Glutamatergic neuron (in vitro differentiated cells): Measurements from ENCODE around the gene POLD4. TPM values are rescaled to one million over a fixed set of nuclear protein-coding genes. Genes with fewer than 3 reads are reported as not detected.

ENCODE experiments used
- DNase-seq: peaks from one replicate; pipeline ENCODE4 v3.0.0; 2022
- H3K27ac Mint-ChIP-seq: one replicate; pipeline ENCODE4 v1.8.0; 2020; ENCODE audit warnings: mild to moderate bottlenecking, mixed read lengths, inconsistent platforms; ENCODE audit not compliant: unreplicated experiment
- H3K27me3 Mint-ChIP-seq: one replicate; pipeline ENCODE4 v1.8.0; 2020; ENCODE audit warnings: mild to moderate bottlenecking, moderate library complexity, mixed read lengths, inconsistent platforms; ENCODE audit not compliant: unreplicated experiment
- H3K36me3 Mint-ChIP-seq: one replicate; pipeline ENCODE4 v1.8.0; 2020; ENCODE audit warnings: mild to moderate bottlenecking, mixed read lengths, inconsistent platforms; ENCODE audit not compliant: unreplicated experiment
- H3K4me1 Mint-ChIP-seq: one replicate; pipeline ENCODE4 v1.8.0; 2020; ENCODE audit warnings: mild to moderate bottlenecking, low read depth, mixed read lengths, inconsistent platforms; ENCODE audit not compliant: unreplicated experiment
- H3K4me3 Mint-ChIP-seq: one replicate; pipeline ENCODE4 v1.8.0; 2020; ENCODE audit warnings: mild to moderate bottlenecking, mixed read lengths, inconsistent platforms; ENCODE audit not compliant: unreplicated experiment
- H3K9me3 Mint-ChIP-seq: one replicate; pipeline ENCODE4 v1.8.0; 2020; ENCODE audit warnings: mild to moderate bottlenecking, moderate library complexity, mixed read lengths, inconsistent platforms; ENCODE audit not compliant: unreplicated experiment
- CTCF ChIP-seq: fragments of 200-600 bp; sonication (generic); IDR thresholded peaks from one replicate; pipeline ENCODE4 v1.5.0; 2021; ENCODE audit not compliant: partially characterized antibody, unreplicated experiment
- total RNA-seq: library from RNA; stranded (reverse); fragmentation: NEBNext Ultra II Directional; extraction: Animal tissue kit (Norgen Biotek cat#: 25700); gene quantifications from one replicate; pipeline ENCODE4 v1.2.1, GENCODE V29; 2021; ENCODE audit not compliant: unreplicated experiment

The POLD4 gene
- total RNA-seq, 1 donor from 2014 or later: 15.4 TPM

DNA sequence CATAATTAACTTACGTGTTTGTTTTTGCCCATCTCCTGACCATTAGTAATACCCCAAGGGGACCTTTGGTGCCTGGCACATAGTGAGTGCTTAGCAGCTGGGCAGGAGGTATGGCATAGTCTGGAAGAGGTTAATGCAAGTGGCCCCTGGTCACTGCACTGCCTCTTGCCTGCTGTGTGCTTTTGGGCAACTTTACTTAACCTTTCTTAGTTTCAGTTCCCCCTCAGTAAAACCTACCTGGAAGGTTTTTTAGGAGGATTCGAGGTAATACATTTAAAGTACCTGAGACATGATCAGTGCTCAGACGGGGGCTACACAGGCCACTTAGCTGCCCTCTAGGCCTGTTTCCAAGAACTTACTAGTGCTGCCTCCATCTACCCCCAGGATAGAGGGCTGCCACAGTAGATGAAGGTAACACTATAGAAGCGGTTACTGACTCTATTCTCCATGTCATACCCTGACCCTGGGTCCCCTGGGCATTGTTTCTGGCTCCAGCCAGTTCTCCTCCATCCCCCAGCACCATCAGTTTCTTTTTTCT lies 3.3 kb downstream of the POLD4 start:
- Mint-ChIP-seq H3K4me1 (peaks cover 29% of the 10 kb centered on the region), H3K4me3 (no peak overlapping the region), H3K27me3 (peaks cover 13% of the 10 kb centered on the region), H3K27ac (no peak overlapping the region), H3K9me3 (peaks cover 8% of the 10 kb centered on the region), H3K36me3 (no peaks in the 10 kb centered on the region)
- no peak for TF ChIP-seq CTCF
- no peak for DNase-seq

DNA sequence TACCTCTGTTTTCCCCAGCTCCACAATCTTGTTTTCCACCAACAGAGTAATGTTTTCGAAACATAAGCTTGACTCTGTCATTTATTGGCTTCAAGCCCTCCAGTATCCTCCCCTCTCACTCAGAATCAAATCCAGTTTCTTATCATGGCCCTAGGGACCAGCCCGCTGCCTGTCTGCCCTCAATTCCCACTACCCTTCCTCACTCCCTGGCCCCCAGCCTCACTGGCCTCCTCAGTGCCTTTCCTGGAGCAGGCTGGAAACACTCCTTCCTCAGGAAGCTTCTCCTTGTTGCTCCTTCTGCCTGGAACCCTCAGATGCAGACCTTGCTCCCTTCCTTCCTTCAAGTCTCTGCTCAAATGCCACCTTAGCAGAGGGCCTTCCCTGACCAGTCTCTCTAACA lies 3.9 kb downstream of the POLD4 start:
- Mint-ChIP-seq H3K27ac (peak overlapping the region; percentile 31), H3K27me3 (peaks cover 13% of the 10 kb centered on the region), H3K4me1 (peaks cover 25% of the 10 kb centered on the region), H3K36me3 (no peaks in the 10 kb centered on the region), H3K9me3 (peaks cover 8% of the 10 kb centered on the region), H3K4me3 (peak overlapping the region; percentile 57)
- TF ChIP-seq CTCF: no peak
- DNase-seq: no peak

DNA sequence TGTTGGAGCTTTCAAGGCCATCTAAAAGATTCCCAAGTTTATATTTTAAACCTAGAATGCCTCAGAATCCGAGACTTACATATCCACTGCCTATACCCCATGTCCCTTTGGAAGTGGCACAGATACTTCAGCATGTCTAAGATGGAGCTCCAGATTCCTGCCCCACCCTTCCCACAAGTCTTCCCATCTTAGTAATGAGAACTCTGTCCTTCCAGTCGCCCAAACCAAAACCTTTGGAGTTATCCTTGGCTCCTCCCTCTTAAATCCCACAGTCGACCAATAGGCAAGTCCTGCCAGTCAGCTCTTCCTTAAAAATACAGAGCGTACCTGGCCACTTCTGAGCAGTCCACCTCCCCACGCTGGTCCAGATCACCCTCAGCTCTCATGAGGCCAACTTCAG lies 4.3 kb downstream of the POLD4 start:
- H3K4me1 Mint-ChIP-seq: peaks cover 22% of the 10 kb centered on the region
- no peak for TF ChIP-seq CTCF
- peak overlapping the region; percentile 48 for H3K4me3 Mint-ChIP-seq
- H3K27ac Mint-ChIP-seq: peak overlapping the region; percentile 31
- H3K9me3 Mint-ChIP-seq: peaks cover 7% of the 10 kb centered on the region
- DNase-seq: no peak
- H3K27me3 Mint-ChIP-seq: peaks cover 12% of the 10 kb centered on the region
- no peaks in the 10 kb centered on the region for H3K36me3 Mint-ChIP-seq

GRCh38 chr11:67347964-67348749 lies 5.2 kb downstream of the POLD4 start:
- no peak for TF ChIP-seq CTCF
- no peaks in the 10 kb centered on the region for H3K36me3 Mint-ChIP-seq
- H3K9me3 Mint-ChIP-seq: peaks cover 1% of the 10 kb centered on the region
- peaks cover 5% of the 10 kb centered on the region for H3K27me3 Mint-ChIP-seq
- peak overlapping the region; percentile 48 for H3K27ac Mint-ChIP-seq
- H3K4me3 Mint-ChIP-seq: no peak overlapping the region
- no peak for DNase-seq
- H3K4me1 Mint-ChIP-seq: peaks cover 19% of the 10 kb centered on the region
